Endothelial cell of umbilical vein (primary cell): ENCODE data around the gene GMPPA. TPM values are rescaled to one million over a fixed set of nuclear protein-coding genes. Genes with fewer than 3 reads are reported as not detected.

ENCODE experiments used
- BruUV-seq: library from RNA; stranded (reverse); fragments of 400-500 nt; replicated peaks from 2 replicates; lab custom pipeline; 2021; lab: Mats Ljungman, UMichigan
- CTCF ChIA-PET: fragments of 300-600, 350-600 bp; sonication (Branson Sonifier 250); formaldehyde crosslinking; loops from one replicate; lab custom pipeline; 2021; ENCODE audit warnings: antibody characterized with exemption, inconsistent platforms; lab: Charles Lee
- POLR2A ChIA-PET: fragments of 300-600, 350-600 bp; sonication (Branson Sonifier 250); formaldehyde crosslinking; loops from one replicate; lab custom pipeline; 2021; ENCODE audit warnings: antibody characterized with exemption, inconsistent platforms; lab: Charles Lee
- DNase-seq: peaks from one replicate; pipeline ENCODE4 v3.0.0-alpha.2; 2011; ENCODE audit warnings: low read depth, low spot score
- FAIRE-seq: peaks from 2 replicates; lab custom pipeline; 2011; peaks lifted over from hg19 to GRCh38; lab: Jason Lieb, UNC
- H2AFZ ChIP-seq: 2 replicates; pipeline ENCODE4 v1.6.0; 2012; ENCODE audit warnings: low read depth, low read length, control low read depth, inconsistent platforms
- H3K27ac ChIP-seq: 2 replicates; pipeline ENCODE4 v1.5.1; 2011; ENCODE audit warnings: low read depth, mild to moderate bottlenecking, control low read depth, low read length, moderate library complexity; ENCODE audit not compliant: insufficient read depth
- H3K27me3 ChIP-seq, 2 experiments: 2 replicates each; pipeline versions ENCODE4 v1.6.0 to v1.6.1; 2011; ENCODE audit warnings: low read length in 2 of 2, mixed read lengths in 1 of 2; ENCODE audit not compliant: control insufficient read depth in 2 of 2, insufficient read depth in 2 of 2
- H3K36me3 ChIP-seq, 2 experiments: 2 replicates in 1 of 2; 3 replicates in 1 of 2; pipeline ENCODE4 v1.5.1; 2011; ENCODE audit warnings: low read length in 2 of 2, mild to moderate bottlenecking in 1 of 2, moderate library complexity in 1 of 2; ENCODE audit not compliant: control insufficient read depth in 2 of 2, insufficient read depth in 2 of 2; ENCODE audit errors: extremely low read depth in 1 of 2
- H3K4me1 ChIP-seq: 3 replicates; pipeline ENCODE4 v1.5.1; 2011; ENCODE audit warnings: mild to moderate bottlenecking, low read length; ENCODE audit not compliant: control insufficient read depth, insufficient read depth; ENCODE audit errors: extremely low read depth
- H3K4me2 ChIP-seq: 2 replicates; pipeline ENCODE4 v1.6.1; 2011; ENCODE audit warnings: low read length, control low read depth, mixed read lengths; ENCODE audit not compliant: insufficient read depth
- H3K4me3 ChIP-seq, 3 experiments: fragments of 200-600 bp in 1 of 3; sonication (generic), shearing (Covaris generic) in 1 of 3; replicated peaks in 1 of 3; 2 replicates each; pipeline ENCODE4 v1.5.1; 2011 to 2016; ENCODE audit warnings: control low read depth in 3 of 3, low read length in 3 of 3, mild to moderate bottlenecking in 2 of 3, inconsistent platforms in 1 of 3, low read depth in 1 of 3, moderate library complexity in 1 of 3; ENCODE audit not compliant: insufficient read depth in 1 of 3
- H3K79me2 ChIP-seq: 2 replicates; pipeline ENCODE4 v1.6.0; 2012; ENCODE audit warnings: low read length, inconsistent platforms; ENCODE audit not compliant: control insufficient read depth, insufficient read depth
- H3K9ac ChIP-seq: replicated peaks from 2 replicates; pipeline ENCODE3; 2011; ENCODE audit warnings: low read length, control low read depth; ENCODE audit not compliant: insufficient read depth; ENCODE audit errors: extremely low read depth
- H3K9me1 ChIP-seq: replicated peaks from 3 replicates; pipeline ENCODE4 v1.6.0; 2011; ENCODE audit warnings: mild to moderate bottlenecking, low read length; ENCODE audit not compliant: control insufficient read depth, insufficient read depth; ENCODE audit errors: extremely low read depth
- H3K9me3 ChIP-seq: replicated peaks from 2 replicates; pipeline ENCODE4 v1.5.1; 2012; ENCODE audit warnings: low read length, inconsistent platforms; ENCODE audit not compliant: control insufficient read depth, insufficient read depth
- H4K20me1 ChIP-seq: replicated peaks from 2 replicates; pipeline ENCODE3; 2011; ENCODE audit warnings: mild to moderate bottlenecking, low read length; ENCODE audit not compliant: control insufficient read depth, insufficient read depth; ENCODE audit errors: extremely low read depth
- CTCF ChIP-seq, 2 donors: IDR thresholded peaks; 1 replicate in 1 of 2; 2 replicates in 1 of 2; pipeline ENCODE4 v1.5.1; 2011; ENCODE audit warnings: low read length in 2 of 2, mild to moderate bottlenecking in 2 of 2, moderate library complexity in 2 of 2, control low read depth in 1 of 2, inconsistent platforms in 1 of 2, low read depth in 1 of 2; ENCODE audit not compliant: insufficient read depth in 1 of 2; ENCODE audit errors: extremely low read depth in 1 of 2
- EZH2 ChIP-seq: IDR thresholded peaks from 2 replicates; pipeline ENCODE4 v1.6.1; 2012; ENCODE audit warnings: borderline replicate concordance, low read depth, mild to moderate bottlenecking, moderate library complexity, low read length, inconsistent platforms; ENCODE audit not compliant: severe bottlenecking
- FOS ChIP-seq: IDR thresholded peaks from 2 replicates; pipeline ENCODE4 v1.6.1; 2011; ENCODE audit warnings: mild to moderate bottlenecking, low read length, moderate library complexity, borderline replicate concordance; ENCODE audit not compliant: insufficient read depth
- GATA2 ChIP-seq: IDR thresholded peaks from 2 replicates; pipeline ENCODE4 v1.7.0; 2011; ENCODE audit warnings: low read depth, mild to moderate bottlenecking, moderate library complexity, mixed read lengths, low read length; ENCODE audit not compliant: insufficient read length, insufficient read depth
- JUN ChIP-seq: IDR thresholded peaks from 2 replicates; pipeline ENCODE4 v1.6.1; 2011; ENCODE audit warnings: borderline replicate concordance, low read depth; ENCODE audit not compliant: insufficient read length, insufficient read depth
- MAX ChIP-seq: IDR thresholded peaks from 2 replicates; pipeline ENCODE4 v1.6.1; 2011; ENCODE audit not compliant: insufficient read depth, insufficient read length
- MYC ChIP-seq: IDR thresholded peaks from one replicate; pipeline ENCODE4 v1.6.1; 2011; ENCODE audit warnings: mild to moderate bottlenecking, low read depth, low read length
- POLR2A ChIP-seq: IDR thresholded peaks from 2 replicates; pipeline ENCODE4 v1.6.1; 2012; ENCODE audit warnings: low read depth, mild to moderate bottlenecking, control low read depth, low read length
- POLR2AphosphoS5 ChIP-seq: IDR thresholded peaks from 2 replicates; pipeline ENCODE4 v1.6.1; 2012; ENCODE audit warnings: low read depth, mild to moderate bottlenecking, control low read depth, low read length, moderate library complexity; ENCODE audit not compliant: insufficient read depth
- dilution Hi-C: fragments of 300-500 bp; cut with MboI; formaldehyde crosslinking; loops from one replicate; pipeline ENCODE4 v1.15.0; 2019; ENCODE audit warnings: low sequenced_read_pairs; ENCODE audit not compliant: extremely low pct_ligation_motif_present
- intact Hi-C: fragments of 100-400 bp; cut with micrococcal nuclease; formaldehyde crosslinking; loops from one replicate; pipeline ENCODE4 v1.10.0; 2022
- polyA plus RNA-seq, 4 experiments: library from polyadenylated mRNA; depleted of rRNA in 3 of 4; stranded (reverse) in 3 of 4; unstranded in 1 of 4; fragments of >200 nt; gene quantifications; 2 replicates each; pipeline versions ENCODE4 v1.2.1 to v1.2.3, GENCODE V29; 2011 to 2012; ENCODE audit warnings: missing spikeins in 1 of 4
- total RNA-seq: library from RNA; stranded (reverse); gene quantifications from 2 replicates; pipeline ENCODE4 v1.2.3, GENCODE V29; 2021

Gene GMPPA
- total and polyA plus RNA-seq, 2 donors (not counting 3 experiments of a cell fraction or from before 2014, with no cell fraction given) = 39.1 to 104 TPM

GRCh38 chr2:219512524-219513216, 14.0 kb downstream of the GMPPA start:
- CTCF ChIA-PET = interaction anchor here (6.6 kb wide), 1 partner anchor 17 kb away, joined by 39 read pairs; no protein-coding TSS in a partner anchor
- Histone ChIP-seq H2AFZ (no peak overlapping the region), H3K4me1 (no peaks in the 10 kb centered on the region), H4K20me1 (no peaks in the 10 kb centered on the region), H3K4me2 (no peak overlapping the region), H3K36me3 (no peaks in the 10 kb centered on the region), H3K9ac (no peak overlapping the region), H3K9me1 (no peaks in the 10 kb centered on the region), H3K27me3 (peaks cover 56 to 64% of the 10 kb centered on the region in 2 experiments), H3K27ac (no peak overlapping the region), H3K79me2 (no peaks in the 10 kb centered on the region), H3K9me3 (no peaks in the 10 kb centered on the region), H3K4me3 (no peak overlapping the region)
- FAIRE-seq = no peak
- intact Hi-C loops = no loop called here
- dilution Hi-C loops = no loop called here
- no peak for TF ChIP-seq POLR2A
- no peak for TF ChIP-seq POLR2AphosphoS5
- no peak for TF ChIP-seq CTCF (IDR thresholded peaks at IDR 0.05; ENCODE audit: extremely low read depth in 1 of 2, insufficient read depth in 1 of 2, low read depth in 1 of 2, low read length in 2 of 2)
- TF ChIP-seq MAX = no peak
- TF ChIP-seq FOS = no peak
- no peak for TF ChIP-seq MYC
- no peak for TF ChIP-seq JUN
- TF ChIP-seq GATA2 = no peak
- TF ChIP-seq EZH2 = no peak
- no TSS peak for BruUV-seq
- no peak for DNase-seq
- POLR2A ChIA-PET = no interaction called here
